HL-60 (cell line): Measurements from ENCODE around the gene STARD10.

ENCODE experiments used
- DNase-seq, 2 experiments: peaks; one replicate each; pipeline ENCODE4 v3.0.0-alpha.2; 2010 to 2020; ENCODE audit warnings: low read depth in 1 of 2, low spot score in 1 of 2
- H3K27ac ChIP-seq: fragments of 250-450 bp; sonication (Bioruptor Pico); replicated peaks from 2 replicates; pipeline ENCODE4 v1.5.1; 2020; ENCODE audit warnings: mild to moderate bottlenecking, moderate library complexity
- H3K27me3 ChIP-seq: fragments of 250-450 bp; sonication (Bioruptor Pico); 2 replicates; pipeline ENCODE4 v1.5.1; 2021; ENCODE audit warnings: mild to moderate bottlenecking, moderate library complexity; ENCODE audit not compliant: insufficient read depth, poor library complexity, severe bottlenecking
- H3K4me3 ChIP-seq: replicated peaks from 2 replicates; pipeline ENCODE4 v1.5.1; 2011; ENCODE audit warnings: mild to moderate bottlenecking, control low read depth, low read length; ENCODE audit not compliant: insufficient read depth
- CTCF ChIP-seq: IDR thresholded peaks from one replicate; pipeline ENCODE4 v1.5.1; 2011; ENCODE audit warnings: low read length, control low read depth, inconsistent platforms; ENCODE audit not compliant: insufficient read depth
- GABPA ChIP-seq: IDR thresholded peaks from 2 replicates; pipeline ENCODE4 v1.6.1; 2012; ENCODE audit warnings: low read depth
- POLR2AphosphoS5 ChIP-seq: IDR thresholded peaks from 2 replicates; pipeline ENCODE4 v1.6.1; 2012; ENCODE audit warnings: low read depth
- SPI1 ChIP-seq: IDR thresholded peaks from 2 replicates; pipeline ENCODE4 v1.6.1; 2012; ENCODE audit warnings: low read depth, mild to moderate bottlenecking, borderline replicate concordance
- TF ChIP-seq, protein P1 (sequence below): IDR thresholded peaks from 2 replicates; pipeline ENCODE4 v1.6.1; 2012; ENCODE audit warnings: low read depth; ENCODE audit not compliant: insufficient replicate concordance

STARD10 gene

DNA sequence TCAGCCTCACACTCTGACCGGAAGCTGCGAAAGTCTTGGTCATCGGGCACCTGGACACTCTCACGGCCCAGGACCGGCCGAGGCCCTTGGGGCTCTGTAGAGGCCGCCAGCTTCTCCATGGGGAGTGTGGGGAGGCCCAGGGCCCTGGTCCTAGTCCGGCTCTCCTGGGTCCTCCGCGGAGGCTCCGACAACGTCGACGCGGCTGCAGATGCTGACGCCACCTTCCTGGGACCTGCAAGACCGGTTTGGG is 12.9 kb downstream of the STARD10 start:
- DNase-seq, result no peak
- peak overlapping the region; percentile 31 for H3K4me3 ChIP-seq
- peaks cover 5% of the 10 kb centered on the region for H3K27me3 ChIP-seq
- TF ChIP-seq SPI1, result no peak
- no peak for TF ChIP-seq GABPA
- no peak for TF ChIP-seq CTCF
- TF ChIP-seq, protein P1, sequence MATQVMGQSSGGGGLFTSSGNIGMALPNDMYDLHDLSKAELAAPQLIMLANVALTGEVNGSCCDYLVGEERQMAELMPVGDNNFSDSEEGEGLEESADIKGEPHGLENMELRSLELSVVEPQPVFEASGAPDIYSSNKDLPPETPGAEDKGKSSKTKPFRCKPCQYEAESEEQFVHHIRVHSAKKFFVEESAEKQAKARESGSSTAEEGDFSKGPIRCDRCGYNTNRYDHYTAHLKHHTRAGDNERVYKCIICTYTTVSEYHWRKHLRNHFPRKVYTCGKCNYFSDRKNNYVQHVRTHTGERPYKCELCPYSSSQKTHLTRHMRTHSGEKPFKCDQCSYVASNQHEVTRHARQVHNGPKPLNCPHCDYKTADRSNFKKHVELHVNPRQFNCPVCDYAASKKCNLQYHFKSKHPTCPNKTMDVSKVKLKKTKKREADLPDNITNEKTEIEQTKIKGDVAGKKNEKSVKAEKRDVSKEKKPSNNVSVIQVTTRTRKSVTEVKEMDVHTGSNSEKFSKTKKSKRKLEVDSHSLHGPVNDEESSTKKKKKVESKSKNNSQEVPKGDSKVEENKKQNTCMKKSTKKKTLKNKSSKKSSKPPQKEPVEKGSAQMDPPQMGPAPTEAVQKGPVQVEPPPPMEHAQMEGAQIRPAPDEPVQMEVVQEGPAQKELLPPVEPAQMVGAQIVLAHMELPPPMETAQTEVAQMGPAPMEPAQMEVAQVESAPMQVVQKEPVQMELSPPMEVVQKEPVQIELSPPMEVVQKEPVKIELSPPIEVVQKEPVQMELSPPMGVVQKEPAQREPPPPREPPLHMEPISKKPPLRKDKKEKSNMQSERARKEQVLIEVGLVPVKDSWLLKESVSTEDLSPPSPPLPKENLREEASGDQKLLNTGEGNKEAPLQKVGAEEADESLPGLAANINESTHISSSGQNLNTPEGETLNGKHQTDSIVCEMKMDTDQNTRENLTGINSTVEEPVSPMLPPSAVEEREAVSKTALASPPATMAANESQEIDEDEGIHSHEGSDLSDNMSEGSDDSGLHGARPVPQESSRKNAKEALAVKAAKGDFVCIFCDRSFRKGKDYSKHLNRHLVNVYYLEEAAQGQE, result no peak
- no peak overlapping the region for H3K27ac ChIP-seq

DNA sequence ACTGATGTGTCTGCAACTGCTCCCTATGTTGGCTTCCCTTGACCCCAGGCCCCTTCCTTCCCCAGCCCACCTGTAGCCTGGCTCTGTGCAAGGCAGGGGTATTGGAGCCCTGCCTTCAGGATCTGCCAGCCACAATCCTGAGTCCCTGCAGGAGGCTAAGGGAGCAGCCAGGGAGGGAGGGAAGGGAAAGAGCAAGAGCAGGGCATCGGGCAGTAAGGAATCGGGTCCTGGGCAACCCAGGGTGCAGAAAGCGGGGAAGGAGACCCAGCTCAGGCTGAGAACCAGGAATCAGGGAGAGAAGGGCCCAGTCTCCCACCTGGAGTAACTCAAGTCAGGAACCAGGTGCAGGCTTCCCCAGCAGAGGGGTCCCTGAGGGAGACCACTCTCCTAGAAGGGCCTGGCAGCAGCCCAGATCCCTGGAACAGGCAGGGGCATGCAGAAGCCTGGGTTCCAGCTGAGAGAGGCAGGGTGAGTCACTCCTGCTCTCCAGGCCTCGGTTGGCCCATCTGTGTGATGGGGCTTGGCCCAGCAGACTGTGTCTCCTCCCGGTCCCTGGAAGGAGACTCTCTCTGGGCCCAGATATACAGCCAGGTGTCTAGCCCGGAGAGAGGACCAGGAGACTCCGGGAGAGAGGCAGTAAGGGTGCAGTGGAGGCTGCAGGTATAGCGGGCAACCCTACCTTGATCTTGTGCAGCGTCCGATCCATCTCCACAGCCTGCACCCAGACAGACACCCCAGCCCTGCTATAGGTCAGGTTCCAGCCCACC is 13.4 kb downstream of the STARD10 start:
- Histone ChIP-seq H3K4me3 (no peak overlapping the region), H3K27ac (no peak overlapping the region)

DNA sequence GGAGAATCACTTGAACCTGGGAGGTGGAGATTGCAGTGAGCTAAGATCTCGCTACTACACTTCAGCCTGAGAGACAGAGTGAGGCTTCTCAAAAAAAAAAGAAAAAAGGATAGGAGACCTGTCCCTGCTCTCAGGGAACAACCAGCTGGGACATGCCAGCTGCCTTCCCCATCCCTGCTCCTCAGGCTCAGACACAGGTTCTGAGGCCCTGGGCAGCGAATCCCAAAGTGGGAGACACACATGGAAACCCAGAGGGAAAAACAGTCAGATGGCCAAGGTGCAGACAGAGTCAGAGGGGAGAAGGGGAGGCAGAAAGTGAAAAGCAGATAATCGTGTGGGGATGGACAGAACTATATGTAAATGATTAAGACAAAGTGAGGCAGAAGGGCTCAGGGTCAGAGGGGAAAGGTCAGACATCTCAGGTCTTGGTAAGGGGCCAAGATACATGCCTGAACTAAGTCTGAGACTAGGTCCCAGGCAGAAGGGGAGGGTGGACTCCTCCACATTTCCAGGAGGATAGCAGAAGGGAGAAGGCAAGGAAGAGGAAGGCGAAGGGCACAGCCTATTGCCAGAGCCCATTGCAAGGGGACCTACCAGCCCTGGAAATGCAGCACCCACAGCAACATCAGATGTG is 14.2 kb downstream of the STARD10 start:
- TF ChIP-seq SPI1, result no peak
- no peak for TF ChIP-seq CTCF
- TF ChIP-seq, protein P1, result no peak
- no peak for DNase-seq
- Histone ChIP-seq H3K27ac (no peak overlapping the region), H3K4me3 (no peak overlapping the region), H3K27me3 (peaks cover 5% of the 10 kb centered on the region)

More for the DNA sequence above, 13.4 kb downstream of the STARD10 start:
- H3K27me3 ChIP-seq, result peaks cover 5% of the 10 kb centered on the region
- no peak for DNase-seq
- TF ChIP-seq SPI1 (no peak), POLR2AphosphoS5 (no peak), GABPA (no peak)
- TF ChIP-seq, protein P1, result no peak
